ENCODE data around the gene SCUBE1.

SCUBE1 gene

DNA sequence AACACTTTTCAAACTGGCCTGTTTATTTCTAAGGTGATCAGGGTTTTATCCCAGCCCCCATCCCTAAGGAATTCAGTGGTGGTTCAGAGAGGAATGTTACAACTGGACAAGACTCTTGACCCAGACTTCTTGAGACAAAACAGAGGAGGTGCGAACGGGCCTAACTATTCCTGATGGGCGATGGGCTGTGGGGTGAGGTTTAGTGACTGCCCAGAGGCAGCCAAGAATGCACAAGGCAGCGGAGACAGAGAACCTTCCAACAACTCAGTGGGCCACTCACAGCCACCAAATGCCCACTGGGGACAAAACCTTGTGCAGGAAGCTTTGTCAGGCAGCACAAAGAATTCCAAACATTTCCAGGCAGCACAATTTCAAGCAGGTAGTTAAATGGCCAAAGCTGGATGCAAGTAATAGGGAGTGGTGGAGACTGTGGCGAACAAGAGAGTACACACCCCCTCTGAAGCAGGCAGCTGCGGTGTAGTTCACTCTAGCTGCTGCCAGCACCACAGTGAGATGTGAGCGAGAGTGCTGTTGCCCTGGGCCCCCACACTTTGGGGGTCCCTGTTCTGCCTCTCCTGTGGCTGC, 29.2 kb downstream of the SCUBE1 start:
- TF ChIP-seq, protein P1, sequence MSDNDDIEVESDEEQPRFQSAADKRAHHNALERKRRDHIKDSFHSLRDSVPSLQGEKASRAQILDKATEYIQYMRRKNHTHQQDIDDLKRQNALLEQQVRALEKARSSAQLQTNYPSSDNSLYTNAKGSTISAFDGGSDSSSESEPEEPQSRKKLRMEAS (IDR thresholded peaks at IDR 0.05): no peak
- TF ChIP-seq FOXM1 (IDR thresholded peaks at IDR 0.05; ENCODE audit: borderline replicate concordance, low read depth) (no peak), ZBTB7A (IDR thresholded peaks at IDR 0.05; ENCODE audit: low read depth) (no peak), CREB1 (IDR thresholded peaks at IDR 0.05; ENCODE audit: low read depth) (no peak), YY1 (IDR thresholded peaks at IDR 0.05; ENCODE audit: low read depth) (no peak), EGR1 (IDR thresholded peaks at IDR 0.05) (no peak), TAF1 (IDR thresholded peaks at IDR 0.05; ENCODE audit: low read depth) (no peak), NFIC (IDR thresholded peaks at IDR 0.05) (no peak), EP300 (IDR thresholded peaks at IDR 0.05; ENCODE audit: borderline replicate concordance) (no peak), TCF12 (IDR thresholded peaks at IDR 0.05; ENCODE audit: low read depth) (no peak)
- TF ChIP-seq, protein P2, sequence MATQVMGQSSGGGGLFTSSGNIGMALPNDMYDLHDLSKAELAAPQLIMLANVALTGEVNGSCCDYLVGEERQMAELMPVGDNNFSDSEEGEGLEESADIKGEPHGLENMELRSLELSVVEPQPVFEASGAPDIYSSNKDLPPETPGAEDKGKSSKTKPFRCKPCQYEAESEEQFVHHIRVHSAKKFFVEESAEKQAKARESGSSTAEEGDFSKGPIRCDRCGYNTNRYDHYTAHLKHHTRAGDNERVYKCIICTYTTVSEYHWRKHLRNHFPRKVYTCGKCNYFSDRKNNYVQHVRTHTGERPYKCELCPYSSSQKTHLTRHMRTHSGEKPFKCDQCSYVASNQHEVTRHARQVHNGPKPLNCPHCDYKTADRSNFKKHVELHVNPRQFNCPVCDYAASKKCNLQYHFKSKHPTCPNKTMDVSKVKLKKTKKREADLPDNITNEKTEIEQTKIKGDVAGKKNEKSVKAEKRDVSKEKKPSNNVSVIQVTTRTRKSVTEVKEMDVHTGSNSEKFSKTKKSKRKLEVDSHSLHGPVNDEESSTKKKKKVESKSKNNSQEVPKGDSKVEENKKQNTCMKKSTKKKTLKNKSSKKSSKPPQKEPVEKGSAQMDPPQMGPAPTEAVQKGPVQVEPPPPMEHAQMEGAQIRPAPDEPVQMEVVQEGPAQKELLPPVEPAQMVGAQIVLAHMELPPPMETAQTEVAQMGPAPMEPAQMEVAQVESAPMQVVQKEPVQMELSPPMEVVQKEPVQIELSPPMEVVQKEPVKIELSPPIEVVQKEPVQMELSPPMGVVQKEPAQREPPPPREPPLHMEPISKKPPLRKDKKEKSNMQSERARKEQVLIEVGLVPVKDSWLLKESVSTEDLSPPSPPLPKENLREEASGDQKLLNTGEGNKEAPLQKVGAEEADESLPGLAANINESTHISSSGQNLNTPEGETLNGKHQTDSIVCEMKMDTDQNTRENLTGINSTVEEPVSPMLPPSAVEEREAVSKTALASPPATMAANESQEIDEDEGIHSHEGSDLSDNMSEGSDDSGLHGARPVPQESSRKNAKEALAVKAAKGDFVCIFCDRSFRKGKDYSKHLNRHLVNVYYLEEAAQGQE (IDR thresholded peaks at IDR 0.05; ENCODE audit: low read depth): no peak
- TF ChIP-seq, protein P3, sequence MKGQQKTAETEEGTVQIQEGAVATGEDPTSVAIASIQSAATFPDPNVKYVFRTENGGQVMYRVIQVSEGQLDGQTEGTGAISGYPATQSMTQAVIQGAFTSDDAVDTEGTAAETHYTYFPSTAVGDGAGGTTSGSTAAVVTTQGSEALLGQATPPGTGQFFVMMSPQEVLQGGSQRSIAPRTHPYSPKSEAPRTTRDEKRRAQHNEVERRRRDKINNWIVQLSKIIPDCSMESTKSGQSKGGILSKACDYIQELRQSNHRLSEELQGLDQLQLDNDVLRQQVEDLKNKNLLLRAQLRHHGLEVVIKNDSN (IDR thresholded peaks at IDR 0.05): no peak

DNA sequence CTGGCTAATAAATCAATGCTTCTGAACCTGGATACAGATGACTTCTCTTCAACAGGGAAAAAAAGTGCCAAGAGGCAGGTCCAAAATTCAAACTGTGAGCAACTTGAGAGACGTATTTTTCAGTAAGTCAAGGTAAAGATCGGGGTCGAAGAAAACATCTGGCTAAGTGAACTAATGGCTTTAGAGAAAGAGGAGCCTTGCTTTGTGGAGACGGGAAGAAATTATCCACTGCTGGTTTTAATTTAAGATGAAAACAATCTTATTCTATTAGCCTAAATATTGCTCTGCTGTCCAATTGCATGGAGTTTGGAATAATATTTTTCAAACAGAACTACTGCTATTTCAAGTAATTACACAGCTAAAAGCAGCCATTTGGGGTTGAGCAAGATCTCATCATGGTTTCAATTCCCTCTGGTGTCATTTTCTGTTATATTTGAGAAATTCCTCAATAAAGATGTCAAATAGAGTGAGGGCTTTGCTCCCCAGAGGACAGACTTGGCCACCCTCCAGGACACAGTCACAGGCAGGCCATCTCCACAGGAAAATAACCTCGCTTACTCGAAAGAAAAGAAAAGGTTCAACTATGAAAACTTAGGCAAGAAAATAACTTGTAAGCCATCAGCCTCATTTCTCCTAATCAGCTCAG, 29.8 kb downstream of the SCUBE1 start:
- TF ChIP-seq NFIC (IDR thresholded peaks at IDR 0.05) (no peak), TEAD4 (IDR thresholded peaks at IDR 0.05) (no peak), CEBPB (IDR thresholded peaks at IDR 0.05) (no peak), EGR1 (IDR thresholded peaks at IDR 0.05) (no peak), EP300 (IDR thresholded peaks at IDR 0.05; ENCODE audit: borderline replicate concordance) (no peak), ZBTB7A (IDR thresholded peaks at IDR 0.05; ENCODE audit: low read depth) (no peak), CREB1 (IDR thresholded peaks at IDR 0.05; ENCODE audit: low read depth) (no peak), RAD21 (IDR thresholded peaks at IDR 0.05; ENCODE audit: low read depth) (no peak), TAF1 (IDR thresholded peaks at IDR 0.05; ENCODE audit: low read depth) (no peak), TCF12 (IDR thresholded peaks at IDR 0.05; ENCODE audit: low read depth) (no peak), YY1 (IDR thresholded peaks at IDR 0.05; ENCODE audit: low read depth) (no peak), FOXM1 (IDR thresholded peaks at IDR 0.05; ENCODE audit: borderline replicate concordance, low read depth) (no peak)
- TF ChIP-seq, protein P3 (IDR thresholded peaks at IDR 0.05): no peak
- TF ChIP-seq, protein P2 (IDR thresholded peaks at IDR 0.05; ENCODE audit: low read depth): no peak
- TF ChIP-seq, protein P1 (IDR thresholded peaks at IDR 0.05): no peak

DNA sequence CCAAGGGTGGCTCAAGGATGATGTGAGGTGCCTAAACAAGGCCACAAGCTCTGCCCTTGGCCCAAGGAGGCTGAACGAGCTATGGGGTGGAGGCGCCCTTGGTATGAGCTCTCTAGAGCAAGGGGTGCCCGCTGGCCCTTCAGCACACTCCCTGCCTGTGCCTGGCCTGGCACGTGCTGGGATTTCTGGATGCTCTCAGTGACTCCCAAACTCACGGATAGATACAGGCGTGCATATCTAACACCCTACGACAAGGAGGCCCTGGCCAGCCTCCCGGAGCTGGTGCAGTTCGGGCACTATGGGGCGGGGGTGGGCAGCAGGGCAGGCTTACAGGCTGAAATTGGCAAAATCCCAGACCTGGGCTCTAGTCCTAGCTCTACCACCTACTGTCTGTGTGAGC, 30.6 kb downstream of the SCUBE1 start:
- TF ChIP-seq EP300 (IDR thresholded peaks at IDR 0.05; ENCODE audit: borderline replicate concordance) (no peak), ZBTB7A (IDR thresholded peaks at IDR 0.05; ENCODE audit: low read depth) (no peak), NFIC (IDR thresholded peaks at IDR 0.05) (no peak), CEBPB (IDR thresholded peaks at IDR 0.05) (no peak), FOXM1 (IDR thresholded peaks at IDR 0.05; ENCODE audit: borderline replicate concordance, low read depth) (no peak), YY1 (IDR thresholded peaks at IDR 0.05; ENCODE audit: low read depth) (no peak), RAD21 (IDR thresholded peaks at IDR 0.05; ENCODE audit: low read depth) (no peak), TEAD4 (IDR thresholded peaks at IDR 0.05) (no peak), EGR1 (IDR thresholded peaks at IDR 0.05) (no peak), CREB1 (IDR thresholded peaks at IDR 0.05; ENCODE audit: low read depth) (no peak), TAF1 (IDR thresholded peaks at IDR 0.05; ENCODE audit: low read depth) (no peak), TCF12 (IDR thresholded peaks at IDR 0.05; ENCODE audit: low read depth) (no peak)
- TF ChIP-seq, protein P3 (IDR thresholded peaks at IDR 0.05): no peak
- TF ChIP-seq, protein P1 (IDR thresholded peaks at IDR 0.05): no peak
- TF ChIP-seq, protein P2 (IDR thresholded peaks at IDR 0.05; ENCODE audit: low read depth): no peak
